HG03378 (cell line): ENCODE results near the gene CACNA2D3.
"Not testable (repeated sequence)": the region's sequence is repeated elsewhere in the genome, so short reads cannot be mapped to it uniquely, and the experiment has no call there.

Source experiments
- ATAC-seq: cut with Tn5 transposase; IDR thresholded peaks from one replicate; pipeline ENCODE4 v1.9.1; 2021; ENCODE audit warnings: mild to moderate bottlenecking, moderate library complexity; ENCODE audit not compliant: unreplicated experiment

CACNA2D3 gene

DNA sequence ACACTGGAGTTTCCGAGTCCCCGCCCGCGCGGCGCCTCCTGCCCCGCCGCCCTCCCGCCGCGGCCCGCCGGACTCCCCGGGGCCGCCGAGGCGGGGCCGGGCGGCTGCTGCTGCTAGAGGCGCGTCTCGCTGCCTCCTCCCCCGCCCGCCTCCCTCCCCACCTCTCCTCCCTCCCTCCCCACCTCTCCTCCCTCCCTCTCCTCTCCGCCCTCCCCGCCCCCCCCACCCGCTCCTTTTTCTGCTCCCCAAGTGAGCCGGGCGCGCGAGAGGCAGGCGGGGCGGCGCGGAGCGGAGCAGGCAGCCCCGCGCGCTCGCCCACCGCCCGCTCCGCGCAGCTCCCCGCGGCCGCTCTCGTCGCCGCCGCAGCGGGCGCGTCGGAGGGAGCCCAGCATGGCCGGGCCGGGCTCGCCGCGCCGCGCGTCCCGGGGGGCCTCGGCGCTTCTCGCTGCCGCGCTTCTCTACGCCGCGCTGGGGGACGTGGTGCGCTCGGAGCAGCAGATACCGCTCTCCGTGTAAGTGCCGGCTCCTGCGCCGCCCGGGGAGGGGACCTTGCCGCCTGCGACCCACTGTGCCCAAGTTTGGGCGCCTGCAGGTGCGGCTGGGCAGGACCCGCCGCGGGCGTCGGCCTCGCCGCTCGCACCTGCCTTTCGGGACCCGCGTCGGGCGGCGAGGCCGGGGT, at the start of gene CACNA2D3:
TSS of gene CACNA2D3 (plus strand) at position 229 of the 679 bp plus-strand sequence.
- no peak for ATAC-seq

DNA sequence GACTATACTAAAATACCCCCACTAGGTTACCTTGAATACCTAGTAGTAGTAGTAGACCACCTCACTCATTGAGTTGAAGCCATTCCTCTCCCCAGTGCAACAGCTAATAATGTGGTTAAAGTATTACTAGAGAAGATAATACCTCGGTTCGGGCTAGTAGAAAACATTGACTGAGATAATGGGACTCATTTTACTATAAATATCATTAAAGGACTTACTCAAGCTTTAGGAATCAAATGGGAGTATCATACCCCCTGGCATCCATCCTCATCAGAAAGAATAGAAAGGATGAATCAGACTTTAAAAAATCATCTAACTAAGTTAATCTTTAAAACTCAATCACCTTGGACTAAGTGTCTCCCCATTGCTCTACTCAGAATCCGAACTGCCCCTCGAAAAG, 49.0 kb upstream of the CACNA2D3 start:
- no peak for ATAC-seq

DNA sequence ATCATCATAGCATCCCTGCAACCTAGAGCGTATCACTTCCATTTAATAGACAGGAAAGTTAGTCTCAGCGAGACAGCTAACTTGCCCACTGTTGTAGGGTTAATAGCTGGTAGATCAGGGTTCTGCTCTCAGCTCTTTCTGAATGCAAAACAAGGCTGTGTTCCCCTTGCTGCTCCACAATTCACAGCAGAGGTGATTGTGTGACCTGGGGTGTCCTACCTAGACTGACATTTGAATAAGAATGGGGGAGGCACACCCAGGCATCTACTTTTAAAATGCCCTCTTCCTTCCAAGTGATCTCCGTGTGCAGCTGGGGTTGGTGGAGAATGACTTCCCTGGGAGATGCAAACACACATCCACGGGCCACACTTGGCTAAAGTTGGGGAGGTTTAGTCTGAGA, 43.0 kb upstream of the CACNA2D3 start:
- no peak for ATAC-seq

DNA sequence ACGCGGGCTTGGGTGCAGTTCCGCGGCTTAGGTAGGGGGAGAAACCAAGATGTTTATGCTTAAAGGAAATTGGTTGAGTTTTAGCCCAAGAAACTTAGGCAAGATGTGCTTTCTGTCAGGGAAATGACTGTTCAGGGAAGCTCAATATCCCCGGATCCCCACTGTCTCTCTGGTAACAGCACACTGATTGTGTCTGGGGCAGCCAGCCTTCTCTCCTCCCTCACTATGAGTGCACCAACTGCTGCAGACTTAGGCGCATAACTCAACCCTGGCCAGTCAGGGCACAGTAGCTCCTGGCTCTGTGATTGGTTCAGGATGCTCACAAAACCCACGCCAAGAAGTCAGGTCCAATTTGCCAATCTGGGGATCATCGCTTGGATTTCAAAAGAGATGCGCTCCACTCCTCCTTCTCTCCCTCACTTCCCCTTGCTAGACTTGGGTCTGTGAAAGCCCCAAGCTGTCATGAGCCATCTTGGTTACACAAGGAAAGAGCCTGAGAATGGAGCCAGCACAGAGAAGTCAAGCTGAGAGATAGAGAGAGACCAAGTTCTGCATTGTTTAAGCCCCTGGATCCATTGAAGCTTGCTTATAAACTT, 42.5 kb upstream of the CACNA2D3 start:
- ATAC-seq: no peak

DNA sequence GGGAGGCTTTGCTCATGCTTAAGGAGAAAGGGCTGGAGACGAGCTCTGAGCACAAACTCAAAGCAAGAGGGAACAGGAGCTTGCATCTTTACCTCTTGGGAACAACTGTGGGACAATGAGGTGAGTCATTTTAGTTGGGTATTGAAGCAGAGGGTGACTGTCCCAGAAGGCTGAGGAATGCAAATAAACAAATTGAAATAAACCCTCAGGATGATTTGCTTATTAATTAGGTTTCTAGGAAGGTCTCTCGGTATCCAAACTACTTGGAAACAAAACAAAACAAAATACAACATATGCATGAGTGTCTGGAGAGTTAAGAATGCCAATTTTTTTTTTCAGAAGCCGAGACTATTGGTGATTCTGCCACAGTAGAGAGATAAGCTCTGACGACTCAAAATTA, 38.4 kb upstream of the CACNA2D3 start:
- ATAC-seq: no peak

DNA sequence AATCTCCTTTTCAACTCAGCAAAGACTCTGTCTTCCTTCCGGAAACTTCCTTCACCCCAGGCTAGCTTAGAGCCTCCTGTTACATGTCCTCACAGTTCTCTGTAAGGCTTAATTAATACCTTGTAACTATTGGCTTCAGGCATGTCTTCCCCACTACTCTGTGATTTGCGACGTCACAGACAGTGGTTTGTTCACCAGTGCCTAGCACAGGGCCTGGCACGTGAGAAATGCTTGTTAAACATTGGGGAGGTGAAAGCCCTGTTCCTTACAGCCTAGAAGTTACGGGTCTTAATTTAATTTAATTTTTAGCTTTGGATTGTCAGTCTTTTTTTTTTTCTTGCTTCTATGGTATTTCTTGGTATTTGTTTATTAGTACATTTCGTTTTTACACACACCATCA, 36.4 kb upstream of the CACNA2D3 start:
- no peak for ATAC-seq

DNA sequence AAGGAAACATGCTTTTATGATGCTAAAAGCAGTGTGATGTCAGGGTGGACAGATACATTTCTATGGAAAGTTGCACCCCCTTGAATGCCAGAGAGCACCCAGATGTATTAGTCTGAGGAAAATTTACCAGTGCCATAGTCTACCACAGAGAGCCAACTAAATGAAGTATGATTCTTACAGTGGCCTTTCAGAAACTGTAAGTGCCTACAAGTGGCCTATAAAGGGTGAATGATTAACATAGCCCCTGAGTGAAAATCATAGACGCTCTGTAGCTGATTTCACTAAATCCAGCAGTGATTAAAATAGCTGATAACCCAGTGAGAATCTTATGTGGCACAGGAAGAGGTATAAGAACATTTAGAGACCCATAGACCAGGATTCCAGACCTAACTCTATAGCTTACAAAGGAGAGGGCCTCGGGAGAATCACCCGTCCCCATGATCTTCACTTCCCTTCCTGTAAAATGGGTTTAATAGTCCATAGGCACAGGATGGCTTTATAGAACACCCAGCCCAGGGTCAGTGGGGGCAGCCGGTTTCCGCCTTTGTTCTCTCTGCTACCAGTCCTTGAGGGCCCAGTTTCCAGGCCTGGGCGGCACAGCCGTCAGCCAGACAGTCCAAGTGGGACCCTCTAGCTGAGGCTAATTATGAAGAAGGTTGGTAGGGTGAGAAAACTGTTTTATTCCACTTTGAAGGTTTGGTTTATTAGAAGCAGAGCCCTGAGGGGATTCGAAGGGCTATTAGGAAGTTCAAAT, 35.5 kb upstream of the CACNA2D3 start:
- no peak for ATAC-seq

DNA sequence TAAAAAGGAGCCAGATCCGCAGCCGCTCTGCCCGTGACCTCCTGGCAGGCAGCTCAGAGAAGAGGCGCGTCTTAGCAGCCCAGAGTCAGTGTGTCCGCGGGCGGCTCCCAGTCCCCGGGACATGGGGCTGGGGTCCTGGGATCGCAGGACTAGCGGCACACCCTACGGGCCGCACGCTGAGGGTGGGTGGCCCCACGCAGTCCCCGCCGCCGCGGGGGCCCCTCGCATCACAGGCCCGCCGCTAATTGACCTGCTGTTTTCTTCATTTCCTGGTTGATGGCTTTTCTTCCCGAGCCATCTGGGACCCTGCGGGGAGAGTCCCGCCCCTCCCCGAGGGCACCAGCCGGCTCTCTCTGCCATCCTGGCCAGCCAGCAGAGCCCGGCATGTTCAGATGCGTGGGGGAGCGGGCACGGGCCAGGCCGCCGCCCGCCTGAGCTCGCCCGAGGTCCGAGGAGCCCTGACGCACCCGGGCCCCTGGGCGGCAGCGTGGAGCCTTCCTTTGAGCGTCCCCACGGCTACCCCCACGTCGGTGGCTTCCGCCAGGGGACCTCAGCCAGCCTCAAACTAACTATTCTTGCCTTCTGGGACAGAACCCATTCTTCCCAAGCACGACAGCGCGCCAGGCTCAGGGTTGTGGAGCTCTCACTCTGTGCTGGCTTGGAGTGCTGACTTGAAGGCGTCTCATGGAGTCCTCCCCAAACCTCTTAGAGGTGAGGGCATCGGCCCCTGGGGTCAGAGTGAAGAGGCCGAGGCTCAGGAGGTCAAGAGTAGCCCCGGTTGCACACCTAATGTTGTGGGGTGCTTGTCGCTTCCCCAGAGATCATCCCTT, 34.6 kb upstream of the CACNA2D3 start:
- no peak for ATAC-seq

DNA sequence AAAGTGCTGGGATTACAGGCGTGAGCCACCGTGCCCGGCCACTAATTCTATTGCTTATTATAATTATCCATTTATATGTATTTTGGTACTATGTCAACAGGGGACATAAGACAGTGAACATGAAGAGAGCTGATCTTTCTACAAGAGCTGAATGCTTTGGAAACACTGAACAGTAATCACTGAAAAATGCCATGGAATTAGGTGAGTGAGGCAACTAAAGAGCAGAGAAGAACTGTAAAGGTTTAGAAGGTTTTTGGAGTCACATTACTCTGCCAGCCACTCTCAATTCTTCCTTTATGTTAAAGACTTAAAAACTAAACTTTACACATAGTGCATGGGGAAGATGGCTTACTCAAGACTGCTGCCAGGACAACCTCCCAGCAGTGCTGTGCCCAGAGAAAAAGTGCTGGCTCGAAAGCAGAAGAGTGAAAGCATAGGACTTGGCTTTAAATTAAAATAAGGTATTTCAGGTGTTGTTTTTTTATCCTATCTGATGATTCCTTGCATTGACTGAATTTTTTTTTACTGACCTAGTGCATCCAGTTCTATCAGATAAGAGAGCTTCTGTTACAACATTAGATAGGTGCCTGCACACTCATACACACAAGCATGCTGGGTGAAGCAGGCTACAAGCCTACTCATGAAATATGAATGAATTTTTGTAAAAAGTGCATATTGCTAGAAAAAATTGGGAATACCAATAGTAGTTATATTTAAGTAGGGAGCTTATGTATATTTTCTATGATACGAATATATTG, 28.7 kb upstream of the CACNA2D3 start:
- no peak for ATAC-seq

DNA sequence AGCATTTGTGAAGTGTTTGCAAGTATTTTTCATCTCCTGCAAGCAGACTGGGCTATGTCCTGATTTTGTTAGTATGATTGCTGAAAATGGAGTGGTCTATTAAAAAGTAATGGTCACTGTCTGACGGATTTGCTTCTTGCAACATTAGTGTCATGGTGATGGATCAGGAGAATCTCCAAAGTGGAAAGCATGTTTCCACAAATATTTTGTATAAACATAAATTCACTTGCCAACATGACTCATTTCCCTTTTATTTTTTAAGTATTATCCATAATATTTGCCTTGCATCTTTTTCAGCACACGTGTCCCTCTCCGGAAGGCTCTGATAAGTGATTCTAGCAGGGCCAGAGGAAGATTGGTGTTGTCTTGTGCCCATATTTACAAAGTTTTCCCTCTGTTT, 27.4 kb upstream of the CACNA2D3 start:
- ATAC-seq: no peak

DNA sequence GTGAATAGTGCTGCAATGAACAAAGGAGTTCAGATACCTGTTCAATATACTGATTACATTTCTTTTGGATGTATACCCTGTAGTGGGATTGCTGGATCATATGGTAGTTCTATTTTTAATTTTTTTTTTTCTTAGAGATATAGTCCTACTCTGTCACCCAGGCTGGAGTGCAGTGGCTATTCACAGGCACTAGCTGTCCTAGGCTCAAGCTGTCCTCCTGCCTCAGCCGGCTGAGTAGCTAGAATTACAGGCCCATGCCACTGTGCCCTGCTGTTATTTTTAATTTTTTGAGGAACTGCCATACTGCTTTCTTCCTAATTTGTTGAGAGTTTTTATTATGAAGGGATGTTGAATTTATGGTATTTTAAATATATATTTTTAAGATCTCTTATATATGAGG, 23.0 kb upstream of the CACNA2D3 start:
- ATAC-seq: no peak

DNA sequence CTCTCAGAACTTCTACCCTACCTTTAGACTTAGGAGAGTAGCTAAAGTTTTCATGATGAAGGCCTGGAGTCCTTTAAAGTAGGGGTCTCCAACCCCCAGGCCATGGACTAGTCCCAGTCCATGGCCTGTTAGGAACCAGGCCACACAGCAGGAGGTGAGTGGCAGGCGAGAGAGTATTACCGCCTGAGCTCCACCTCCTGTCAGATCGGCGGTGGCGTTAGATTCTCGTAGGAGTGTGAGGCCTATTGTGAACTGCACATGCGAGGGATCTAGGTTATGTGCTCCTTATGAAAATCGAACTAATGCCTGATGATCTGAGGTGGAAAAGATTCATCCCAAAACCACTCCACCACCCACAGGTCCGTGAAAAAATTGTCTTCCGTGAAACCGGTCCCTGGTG, 18.3 kb upstream of the CACNA2D3 start:
- ATAC-seq: no peak

DNA sequence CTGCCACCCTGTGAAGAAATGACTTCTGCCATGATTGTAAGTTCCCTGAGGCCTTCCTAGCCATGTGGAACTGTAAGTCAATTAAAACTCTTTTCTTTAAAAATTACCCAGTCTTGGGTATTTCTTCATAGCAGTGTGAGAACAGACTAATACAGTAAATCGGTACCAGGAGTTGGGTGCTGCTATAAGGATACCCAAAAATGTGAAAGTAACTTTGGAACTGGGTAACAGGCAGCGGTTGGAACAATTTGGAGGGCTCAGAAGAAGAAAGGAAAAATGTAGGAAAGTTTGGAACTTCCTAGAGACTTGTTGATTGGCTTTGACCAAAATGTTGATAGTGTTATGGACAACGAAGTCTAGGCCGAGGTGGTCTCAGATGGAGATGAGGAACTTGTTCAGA, 6.2 kb upstream of the CACNA2D3 start:
- ATAC-seq: not testable (repeated sequence)

DNA sequence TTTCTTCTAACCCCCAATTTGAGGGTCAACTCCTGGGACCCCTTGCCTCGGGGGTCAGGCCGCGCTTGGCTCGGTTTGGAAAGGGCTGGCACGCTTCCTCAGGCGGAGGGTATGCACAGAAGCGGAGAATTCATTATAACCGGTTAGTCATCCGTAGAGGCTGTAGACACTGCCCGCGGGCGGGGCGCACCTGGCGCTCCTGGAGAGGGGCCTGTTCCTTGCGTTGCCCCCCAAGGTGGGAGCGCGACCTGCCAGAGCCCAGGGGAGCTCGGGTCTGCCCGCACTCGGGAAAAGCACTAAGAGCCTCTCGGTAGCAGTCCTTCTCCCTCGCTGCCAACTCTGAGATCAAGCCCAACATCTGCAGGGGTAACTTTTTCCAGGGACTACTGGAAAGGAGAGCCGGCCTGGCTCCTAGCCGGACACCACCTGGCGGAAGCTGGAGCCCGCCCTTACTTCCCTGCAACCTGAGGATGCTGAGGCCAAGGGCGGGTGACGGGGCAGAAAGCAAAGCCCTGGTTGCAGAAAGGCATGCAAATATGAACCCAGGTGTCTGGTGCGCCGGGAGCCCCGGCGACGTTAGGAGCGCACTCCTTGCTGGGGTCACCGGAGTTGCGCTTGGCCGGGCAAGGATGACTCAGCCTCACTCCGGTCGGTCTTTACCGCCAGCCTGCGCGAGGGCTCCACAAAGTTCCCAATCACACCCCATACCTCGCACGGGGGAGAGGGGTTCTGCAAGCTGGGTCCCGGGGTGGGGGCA, 1.5 kb upstream of the CACNA2D3 start:
- ATAC-seq: peak; percentile 54

DNA sequence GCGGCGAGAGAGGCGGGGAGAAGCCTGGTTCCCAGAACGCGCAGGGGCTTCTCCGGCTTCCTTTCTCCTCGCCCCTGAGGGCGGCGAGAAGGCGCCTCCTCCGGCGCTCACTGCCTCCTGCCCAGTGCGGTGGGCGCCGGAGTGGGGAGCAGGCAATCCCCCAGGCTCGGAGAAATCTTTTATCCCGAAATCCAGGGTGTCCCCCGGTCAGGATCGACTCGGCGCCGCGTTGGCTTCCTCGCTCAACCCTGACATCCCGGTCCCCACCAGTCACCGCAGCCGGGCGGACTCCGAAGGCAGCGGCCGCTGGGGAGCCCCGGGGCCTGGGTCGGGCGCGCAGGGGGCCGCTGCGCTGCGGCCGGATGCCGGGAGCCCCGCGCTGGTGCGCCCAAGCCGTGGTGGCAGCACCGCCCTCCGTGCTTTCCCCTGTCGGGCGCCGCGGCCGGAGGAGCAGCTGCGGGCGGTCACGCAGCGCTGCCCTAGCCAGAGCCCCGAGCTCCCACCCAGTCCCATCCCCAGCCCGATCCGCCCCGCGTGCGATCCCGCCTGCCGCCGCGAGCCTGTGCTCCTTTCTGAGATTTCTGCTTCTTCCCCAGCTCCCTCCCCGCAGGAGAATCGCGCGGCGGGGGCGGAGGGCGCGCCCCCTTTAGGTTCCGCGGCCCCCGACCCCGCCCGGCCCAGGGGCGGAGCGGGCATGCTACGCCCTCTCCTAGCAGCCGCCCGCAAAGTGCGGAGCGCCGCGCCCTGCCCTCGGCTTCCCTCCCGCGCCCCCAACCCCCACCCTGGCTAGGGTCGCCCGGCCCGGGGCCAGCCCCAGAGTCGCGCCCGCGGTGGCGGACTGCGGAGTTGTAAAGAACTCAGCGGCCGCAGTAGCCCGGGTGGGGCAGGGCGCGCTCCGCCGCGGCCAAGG, 683 bp upstream of the CACNA2D3 start:
- ATAC-seq: no peak

DNA sequence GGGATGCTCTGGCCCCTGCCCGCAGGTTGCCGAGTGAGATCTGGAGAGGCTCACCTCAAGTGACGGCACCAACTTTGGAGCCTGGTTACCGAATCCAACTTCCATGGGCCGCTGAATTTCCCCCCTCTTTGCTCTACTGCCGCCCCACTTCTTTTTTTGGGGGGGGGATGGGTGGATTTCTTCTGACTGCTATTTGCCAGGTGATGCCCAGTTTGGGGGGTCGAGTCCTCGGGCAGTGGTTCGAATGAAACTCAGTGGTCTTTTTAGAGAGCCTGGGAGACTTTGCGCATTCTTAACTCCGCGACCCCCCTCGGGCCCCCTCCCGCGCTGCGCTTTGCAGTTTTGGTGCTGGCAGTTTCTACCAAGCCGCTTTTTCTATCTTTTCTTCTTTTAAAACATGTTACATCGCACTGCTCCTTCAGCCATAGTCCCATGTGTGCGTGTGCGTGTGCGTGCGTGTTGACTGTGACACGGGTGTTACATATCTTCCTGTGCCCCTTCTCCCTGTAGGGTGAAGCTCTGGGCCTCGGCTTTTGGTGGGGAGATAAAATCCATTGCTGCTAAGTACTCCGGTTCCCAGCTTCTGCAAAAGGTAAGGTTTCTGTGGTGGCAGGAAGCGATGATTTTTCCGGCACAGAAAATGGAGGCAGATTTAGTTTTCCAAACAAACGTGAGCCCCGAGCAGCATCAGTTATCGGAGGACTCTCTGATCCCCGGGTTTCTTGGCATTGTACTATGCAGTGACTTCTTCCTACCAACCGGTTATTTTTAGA, 837 bp downstream of the CACNA2D3 start:
- ATAC-seq: no peak

DNA sequence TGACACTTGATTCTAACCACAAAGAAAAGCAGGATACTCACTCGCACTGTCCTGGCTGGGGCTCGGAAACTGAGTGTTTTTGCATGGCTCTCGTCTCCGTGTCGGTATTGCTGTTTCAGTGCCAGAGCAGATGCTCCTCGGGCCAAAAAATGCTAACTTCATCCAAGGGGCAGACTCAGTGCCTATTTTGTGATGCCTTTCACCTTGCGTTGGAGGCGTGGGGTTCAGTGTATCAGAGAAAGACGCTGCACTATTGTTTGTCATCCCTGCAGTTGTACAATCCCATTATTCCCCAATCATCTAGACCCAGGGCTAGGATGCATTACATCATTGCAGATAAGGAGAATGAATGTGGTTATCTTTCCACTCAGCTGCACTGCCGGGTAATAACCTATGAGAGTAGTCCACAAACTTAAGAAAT, 1.4 kb downstream of the CACNA2D3 start:
- ATAC-seq: no peak

DNA sequence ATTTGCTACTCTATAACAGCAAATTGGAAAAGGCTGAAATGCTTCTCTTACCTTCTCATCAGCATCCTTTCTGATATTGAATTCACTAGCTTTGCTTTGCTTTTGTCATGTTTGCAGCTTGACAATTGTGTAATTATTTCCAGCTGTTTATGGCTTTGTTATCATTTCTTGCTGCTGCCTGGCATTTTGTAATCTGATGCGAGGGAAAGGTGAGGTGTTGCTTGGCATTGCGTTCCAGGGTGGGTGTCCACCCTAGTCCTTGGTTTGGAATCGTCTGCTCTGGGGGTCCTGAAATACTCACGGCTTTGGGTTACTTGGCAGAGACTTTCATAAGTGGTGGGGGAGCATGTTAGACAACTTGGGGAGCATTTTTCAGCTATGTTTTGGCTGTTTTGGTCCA, 2.9 kb downstream of the CACNA2D3 start:
- no peak for ATAC-seq
